NT2/D1 (cell line): ENCODE data around the gene ECM2.

Experiments
- YY1 ChIP-seq: IDR thresholded peaks from 2 replicates; pipeline ENCODE4 v1.6.1; 2011; ENCODE audit not compliant: insufficient read length, insufficient read depth
- ZNF274 ChIP-seq: IDR thresholded peaks from 2 replicates; pipeline ENCODE4 v1.6.1; 2011; ENCODE audit warnings: mild to moderate bottlenecking, low read depth, low read length

- TF ChIP-seq YY1, result no peak
- no peak for TF ChIP-seq ZNF274
Observed at GRCh38 chr9:92494856-92495255, 40.9 kb downstream of the ECM2 start.
